Neural cell (in vitro differentiated cells): Measurements from ENCODE around the gene INPP4B. TPM values are rescaled to one million over a fixed set of nuclear protein-coding genes. Genes with fewer than 3 reads are reported as not detected.

ENCODE experiments used
- H2AFZ ChIP-seq: fragments of 200-600, 300-800 bp; sonication (generic), shearing (Covaris generic); 2 replicates; pipeline ENCODE4 v1.6.0; 2014; ENCODE audit warnings: low read depth, mild to moderate bottlenecking, antibody characterized with exemption, low read length, moderate library complexity
- H3F3A ChIP-seq: fragments of 200-600 bp; shearing (Covaris generic); 2 replicates; pipeline ENCODE4 v1.6.1; 2016; ENCODE audit warnings: mild to moderate bottlenecking, moderate library complexity, mixed read lengths, antibody characterized with exemption, low read length; ENCODE audit not compliant: insufficient read depth, poor library complexity, severe bottlenecking
- H3K27ac ChIP-seq: fragments of 200-600, 300-800 bp; sonication (generic), shearing (Covaris generic); 2 replicates; pipeline ENCODE4 v1.5.1; 2014; ENCODE audit warnings: mild to moderate bottlenecking, low read length, moderate library complexity
- H3K27me3 ChIP-seq: fragments of 300-800, 200-600 bp; sonication (generic), shearing (Covaris generic); 2 replicates; pipeline ENCODE4 v1.6.0; 2014; ENCODE audit warnings: mild to moderate bottlenecking, low read depth, low read length, moderate library complexity; ENCODE audit not compliant: insufficient read depth
- H3K36me3 ChIP-seq: fragments of 300-800, 200-600 bp; sonication (generic), shearing (Covaris generic); 2 replicates; pipeline ENCODE4 v1.5.1; 2014; ENCODE audit warnings: mild to moderate bottlenecking, antibody characterized with exemption, low read length, moderate library complexity; ENCODE audit not compliant: insufficient read depth
- H3K4me2 ChIP-seq: fragments of 300-800, 200-600 bp; sonication (generic), shearing (Covaris generic); 2 replicates; pipeline ENCODE4 v1.6.0; 2014; ENCODE audit warnings: mild to moderate bottlenecking, low read length
- H3K4me3 ChIP-seq: fragments of 300-800, 200-600 bp; sonication (generic), shearing (Covaris generic); 2 replicates; pipeline ENCODE4 v1.5.1; 2014; ENCODE audit warnings: mild to moderate bottlenecking, low read length, moderate library complexity
- H3K79me2 ChIP-seq: fragments of 200-600 bp; shearing (Covaris generic); replicated peaks from 2 replicates; pipeline ENCODE4 v1.6.0; 2014; ENCODE audit warnings: mild to moderate bottlenecking, low read length, moderate library complexity; ENCODE audit not compliant: insufficient read depth
- H3K9ac ChIP-seq: fragments of 300-800, 200-600 bp; sonication (generic), shearing (Covaris generic); 2 replicates; pipeline ENCODE4 v1.6.1; 2016; ENCODE audit warnings: mild to moderate bottlenecking, low read length, mixed read lengths
- H3K9me2 ChIP-seq: fragments of 200-600 bp; shearing (Covaris generic); 2 replicates; pipeline ENCODE4 v1.6.1; 2016; ENCODE audit warnings: mild to moderate bottlenecking, low read length, mixed read lengths; ENCODE audit not compliant: insufficient read depth
- H3K9me3 ChIP-seq: fragments of 200-600, 300-800 bp; sonication (generic), shearing (Covaris generic); 2 replicates; pipeline ENCODE4 v1.6.1; 2016; ENCODE audit warnings: mild to moderate bottlenecking, mixed run types, low read length, moderate library complexity, mixed read lengths
- H4K20me1 ChIP-seq: fragments of 200-600 bp; shearing (Covaris generic); 2 replicates; pipeline ENCODE4 v1.6.1; 2016; ENCODE audit warnings: mild to moderate bottlenecking, mixed run types; ENCODE audit not compliant: insufficient read depth
- CTCF ChIP-seq: fragments of 450-650 bp; IDR thresholded peaks from 2 replicates; pipeline ENCODE4 v1.5.1; 2014; ENCODE audit warnings: antibody characterized with exemption, mild to moderate bottlenecking, moderate library complexity; ENCODE audit not compliant: poor library complexity, severe bottlenecking
- EP300 ChIP-seq: fragments of 450-650 bp; conservative IDR thresholded peaks from 2 replicates; pipeline ENCODE4 v1.6.1; 2014; ENCODE audit warnings: antibody characterized with exemption, mild to moderate bottlenecking, moderate library complexity; ENCODE audit not compliant: poor library complexity, severe bottlenecking
- EZH2 ChIP-seq: fragments of 200-600, 300-800 bp; shearing (Covaris generic), sonication (generic); IDR thresholded peaks from 2 replicates; pipeline ENCODE4 v1.6.1; 2014; ENCODE audit warnings: antibody characterized with exemption, low read length, borderline replicate concordance, mild to moderate bottlenecking; ENCODE audit not compliant: insufficient read depth, poor library complexity, severe bottlenecking
- MXI1 ChIP-seq: fragments of 450-650 bp; conservative IDR thresholded peaks from 2 replicates; pipeline ENCODE4 v1.6.1; 2014; ENCODE audit warnings: antibody characterized with exemption, mild to moderate bottlenecking; ENCODE audit not compliant: poor library complexity, severe bottlenecking
- POLR2AphosphoS5 ChIP-seq: IDR thresholded peaks from 2 replicates; pipeline ENCODE4 v1.6.1; 2012
- RAD21 ChIP-seq: fragments of 450-650 bp; conservative IDR thresholded peaks from 2 replicates; pipeline ENCODE4 v1.6.1; 2014; ENCODE audit warnings: antibody characterized with exemption, mild to moderate bottlenecking, moderate library complexity
- REST ChIP-seq: IDR thresholded peaks from 2 replicates; pipeline ENCODE4 v1.6.1; 2012; ENCODE audit warnings: borderline replicate concordance
- SMC3 ChIP-seq: fragments of 450-650 bp; conservative IDR thresholded peaks from 2 replicates; pipeline ENCODE4 v1.6.1; 2014; ENCODE audit warnings: antibody characterized with exemption, mild to moderate bottlenecking, moderate library complexity; ENCODE audit not compliant: poor library complexity
- TAF1 ChIP-seq: IDR thresholded peaks from 2 replicates; pipeline ENCODE4 v1.6.1; 2012; ENCODE audit warnings: low read depth
- polyA plus RNA-seq: library from polyadenylated mRNA; depleted of rRNA; stranded (reverse); fragments of >200 nt; gene quantifications from 2 replicates; pipeline ENCODE4 v1.2.3, GENCODE V29; 2014

Gene INPP4B
- polyA plus RNA-seq, 1 donor from 2014 or later: 0.30 TPM

GRCh38 chr4:142585411-142585810, 260.7 kb downstream of the INPP4B start:
- H3K4me3 ChIP-seq: no peak overlapping the region
- no peaks in the 10 kb centered on the region for H3K27me3 ChIP-seq
- no peak overlapping the region for H3K4me2 ChIP-seq
- no peak overlapping the region for H3K9ac ChIP-seq
- H2AFZ ChIP-seq: no peak overlapping the region
- H4K20me1 ChIP-seq: no peaks in the 10 kb centered on the region
- H3K9me2 ChIP-seq: no peaks in the 10 kb centered on the region
- H3K79me2 ChIP-seq: no peaks in the 10 kb centered on the region
- H3K9me3 ChIP-seq: no peaks in the 10 kb centered on the region
- no peaks in the 10 kb centered on the region for H3F3A ChIP-seq
- TF ChIP-seq EP300 (no peak), MXI1 (no peak), REST (no peak), POLR2AphosphoS5 (no peak), CTCF (no peak), TAF1 (no peak), RAD21 (no peak), EZH2 (no peak), SMC3 (no peak)
- H3K27ac ChIP-seq: no peak overlapping the region
- no peaks in the 10 kb centered on the region for H3K36me3 ChIP-seq

GRCh38 chr4:142583708-142584107, 262.4 kb downstream of the INPP4B start:
- Histone ChIP-seq H3K4me3 (no peak overlapping the region), H3K36me3 (no peaks in the 10 kb centered on the region), H3K4me2 (no peak overlapping the region), H3F3A (no peaks in the 10 kb centered on the region), H2AFZ (no peak overlapping the region), H3K79me2 (no peaks in the 10 kb centered on the region), H3K9me3 (no peaks in the 10 kb centered on the region), H4K20me1 (no peaks in the 10 kb centered on the region), H3K9ac (no peak overlapping the region), H3K9me2 (no peaks in the 10 kb centered on the region), H3K27me3 (no peaks in the 10 kb centered on the region), H3K27ac (no peak overlapping the region)
- TF ChIP-seq EZH2 (no peak), MXI1 (no peak), POLR2AphosphoS5 (no peak), SMC3 (no peak), TAF1 (no peak), CTCF (no peak), REST (no peak), RAD21 (no peak), EP300 (no peak)
